Endothelial cell (in vitro differentiated cells): Measurements from ENCODE around the gene MYOCOS. TPM values are rescaled to one million over a fixed set of nuclear protein-coding genes. Genes with fewer than 3 reads are reported as not detected.

ENCODE experiments used
- DNase-seq: peaks from one replicate; pipeline ENCODE4 v3.0.0; 2021; ENCODE audit warnings: low spot score
- H3K27ac Mint-ChIP-seq: one replicate; pipeline ENCODE4 v1.8.0; 2021; ENCODE audit warnings: mixed read lengths, inconsistent platforms; ENCODE audit not compliant: unreplicated experiment
- H3K27me3 Mint-ChIP-seq: one replicate; pipeline ENCODE4 v1.8.0; 2021; ENCODE audit warnings: mild to moderate bottlenecking, moderate library complexity, mixed read lengths, inconsistent platforms; ENCODE audit not compliant: unreplicated experiment
- H3K36me3 Mint-ChIP-seq: one replicate; pipeline ENCODE4 v1.8.0; 2021; ENCODE audit warnings: mild to moderate bottlenecking, low read depth, mixed read lengths, inconsistent platforms; ENCODE audit not compliant: unreplicated experiment
- H3K4me1 Mint-ChIP-seq: one replicate; pipeline ENCODE4 v1.8.0; 2021; ENCODE audit warnings: mild to moderate bottlenecking, mixed read lengths, inconsistent platforms; ENCODE audit not compliant: unreplicated experiment
- H3K4me3 Mint-ChIP-seq: one replicate; pipeline ENCODE4 v1.8.0; 2021; ENCODE audit warnings: mild to moderate bottlenecking, mixed read lengths, inconsistent platforms; ENCODE audit not compliant: unreplicated experiment
- H3K9me3 Mint-ChIP-seq: one replicate; pipeline ENCODE4 v1.8.0; 2021; ENCODE audit warnings: mixed read lengths, inconsistent platforms; ENCODE audit not compliant: unreplicated experiment
- CTCF ChIP-seq: fragments of 200-600 bp; sonication (generic); IDR thresholded peaks from one replicate; pipeline ENCODE4 v1.5.0; 2021; ENCODE audit warnings: antibody characterized with exemption; ENCODE audit not compliant: unreplicated experiment
- long read RNA-seq: library from polyadenylated mRNA; unstranded; transcript quantifications from one replicate; pipeline ENCODE4 v2.0.0, GENCODE V29; 2020; ENCODE audit not compliant: unreplicated experiment
- total RNA-seq: library from RNA; stranded (reverse); fragmentation: NEBNext Ultra II Directional; extraction: Animal tissue kit (Norgen Biotek cat#: 25700); gene quantifications from one replicate; pipeline ENCODE4 v1.2.1, GENCODE V29; 2021; ENCODE audit not compliant: unreplicated experiment

Gene MYOCOS
- total RNA-seq: not detected
- long read RNA-seq: 0 reads

GRCh38 chr1:171622152-171622462 lies at the start of gene MYOCOS:
Gene MYOCOS, plus strand, starts transcription at chr1:171622243. Its CDS starts 1,641 bp downstream, at chr1:171623884.
- DNase-seq: no peak
- peaks cover 5% of the 10 kb centered on the region for H3K4me1 Mint-ChIP-seq
- TF ChIP-seq CTCF: no peak
- no peak within 1 kb of the TSS for H3K27ac Mint-ChIP-seq
- H3K4me3 Mint-ChIP-seq: no peak within 1 kb of the TSS
- H3K27me3 Mint-ChIP-seq: no peaks in the 10 kb centered on the region
- H3K9me3 Mint-ChIP-seq: no peaks in the 10 kb centered on the region
- H3K36me3 Mint-ChIP-seq: no peaks in the 10 kb centered on the region

- H3K27me3 Mint-ChIP-seq: peaks cover 2% of the 10 kb centered on the region
- H3K9me3 Mint-ChIP-seq: no peaks in the 10 kb centered on the region
- peaks cover 34% of the 10 kb centered on the region for H3K36me3 Mint-ChIP-seq
- no peak for DNase-seq
- H3K27ac Mint-ChIP-seq: no peak overlapping the region
- H3K4me1 Mint-ChIP-seq: no peaks in the 10 kb centered on the region
- H3K4me3 Mint-ChIP-seq: peak overlapping the region; percentile 59
- no peak for TF ChIP-seq CTCF
Observed at GRCh38 chr1:171576144-171576543, 45.9 kb upstream of the MYOCOS start.

GRCh38 chr1:171581226-171581625 lies 40.8 kb upstream of the MYOCOS start:
- H3K4me3 Mint-ChIP-seq: no peak overlapping the region
- peaks cover 2% of the 10 kb centered on the region for H3K27me3 Mint-ChIP-seq
- no peak overlapping the region for H3K27ac Mint-ChIP-seq
- TF ChIP-seq CTCF: no peak
- no peaks in the 10 kb centered on the region for H3K9me3 Mint-ChIP-seq
- peaks cover 42% of the 10 kb centered on the region for H3K36me3 Mint-ChIP-seq
- no peaks in the 10 kb centered on the region for H3K4me1 Mint-ChIP-seq
- DNase-seq: no peak

GRCh38 chr1:171581766-171582165 lies 40.3 kb upstream of the MYOCOS start:
- Mint-ChIP-seq H3K9me3 (no peaks in the 10 kb centered on the region), H3K27ac (no peak overlapping the region), H3K27me3 (peaks cover 2% of the 10 kb centered on the region), H3K4me1 (no peaks in the 10 kb centered on the region), H3K36me3 (peaks cover 42% of the 10 kb centered on the region), H3K4me3 (no peak overlapping the region)
- TF ChIP-seq CTCF: no peak
- no peak for DNase-seq

GRCh38 chr1:171582589-171582988 lies 39.5 kb upstream of the MYOCOS start:
- Mint-ChIP-seq H3K4me1 (no peaks in the 10 kb centered on the region), H3K9me3 (no peaks in the 10 kb centered on the region)

More at GRCh38 chr1:171582589-171582988, 39.5 kb upstream of the MYOCOS start:
- peaks cover 2% of the 10 kb centered on the region for H3K27me3 Mint-ChIP-seq
- peaks cover 42% of the 10 kb centered on the region for H3K36me3 Mint-ChIP-seq
- H3K27ac Mint-ChIP-seq: no peak overlapping the region
- H3K4me3 Mint-ChIP-seq: no peak overlapping the region
- no peak for DNase-seq
- no peak for TF ChIP-seq CTCF
